HL-60 (cell line): ENCODE measurements around the gene SKIC8.

Experiments used
- CTCF ChIP-seq: IDR thresholded peaks from one replicate; pipeline ENCODE4 v1.5.1; 2011; ENCODE audit warnings: low read length, control low read depth, inconsistent platforms; ENCODE audit not compliant: insufficient read depth
- GABPA ChIP-seq: IDR thresholded peaks from 2 replicates; pipeline ENCODE4 v1.6.1; 2012; ENCODE audit warnings: low read depth
- POLR2AphosphoS5 ChIP-seq: IDR thresholded peaks from 2 replicates; pipeline ENCODE4 v1.6.1; 2012; ENCODE audit warnings: low read depth
- REST ChIP-seq: IDR thresholded peaks from 2 replicates; pipeline ENCODE4 v1.6.1; 2012; ENCODE audit warnings: low read depth; ENCODE audit not compliant: insufficient replicate concordance

- TF ChIP-seq CTCF (no peak), REST (no peak), POLR2AphosphoS5 (no peak), GABPA (no peak)
Observed at GRCh38 chr15:78313383-78313782, 14.0 kb upstream of the SKIC8 start.
